HUDEP-2 (cell line): ENCODE data around the gene ANKRD62.

ENCODE experiments used
- DNase-seq, 76 experiments: peaks; one replicate each; lab custom pipeline; 2025; ENCODE audit not compliant: unreplicated experiment in 76 of 76; lab: John Stamatoyannopoulos, UW

ANKRD62 gene

GRCh38 chr18:12093520-12094257 lies at the start of gene ANKRD62:
TSS of gene ANKRD62 (plus strand) at chr18:12093843. CDS start at chr18:12094018, 175 bp downstream.
- no peak for DNase-seq

DNA sequence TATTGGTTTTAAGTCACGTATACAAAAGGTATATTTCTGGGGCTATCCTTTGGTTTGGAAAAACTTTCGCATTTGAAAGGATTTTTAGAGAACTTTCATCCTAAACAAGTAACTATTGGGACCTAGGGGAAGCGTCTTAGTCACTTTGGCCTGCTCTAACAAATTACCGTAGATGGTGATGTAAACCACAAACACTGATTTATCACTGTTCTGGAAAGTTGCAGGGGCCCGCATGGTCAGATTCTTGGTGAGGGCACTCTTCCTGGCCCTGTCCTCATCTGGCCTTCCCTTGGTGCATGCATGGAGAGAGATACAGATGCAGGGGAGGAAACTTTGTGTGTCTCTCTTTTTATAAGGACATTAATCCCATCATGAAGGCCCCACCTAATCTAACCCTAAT lies 49.1 kb upstream of the ANKRD62 start:
- no peak for DNase-seq

GRCh38 chr18:12046046-12046750 lies 47.4 kb upstream of the ANKRD62 start:
- DNase-seq, result no peak

- DNase-seq, result no peak
Observed at GRCh38 chr18:12046751-12047335, 46.8 kb upstream of the ANKRD62 start.

GRCh38 chr18:12048010-12048826 lies 45.4 kb upstream of the ANKRD62 start:
- DNase-seq, result no peak

- DNase-seq, result no peak
Observed at GRCh38 chr18:12048827-12049175, 44.8 kb upstream of the ANKRD62 start.

DNA sequence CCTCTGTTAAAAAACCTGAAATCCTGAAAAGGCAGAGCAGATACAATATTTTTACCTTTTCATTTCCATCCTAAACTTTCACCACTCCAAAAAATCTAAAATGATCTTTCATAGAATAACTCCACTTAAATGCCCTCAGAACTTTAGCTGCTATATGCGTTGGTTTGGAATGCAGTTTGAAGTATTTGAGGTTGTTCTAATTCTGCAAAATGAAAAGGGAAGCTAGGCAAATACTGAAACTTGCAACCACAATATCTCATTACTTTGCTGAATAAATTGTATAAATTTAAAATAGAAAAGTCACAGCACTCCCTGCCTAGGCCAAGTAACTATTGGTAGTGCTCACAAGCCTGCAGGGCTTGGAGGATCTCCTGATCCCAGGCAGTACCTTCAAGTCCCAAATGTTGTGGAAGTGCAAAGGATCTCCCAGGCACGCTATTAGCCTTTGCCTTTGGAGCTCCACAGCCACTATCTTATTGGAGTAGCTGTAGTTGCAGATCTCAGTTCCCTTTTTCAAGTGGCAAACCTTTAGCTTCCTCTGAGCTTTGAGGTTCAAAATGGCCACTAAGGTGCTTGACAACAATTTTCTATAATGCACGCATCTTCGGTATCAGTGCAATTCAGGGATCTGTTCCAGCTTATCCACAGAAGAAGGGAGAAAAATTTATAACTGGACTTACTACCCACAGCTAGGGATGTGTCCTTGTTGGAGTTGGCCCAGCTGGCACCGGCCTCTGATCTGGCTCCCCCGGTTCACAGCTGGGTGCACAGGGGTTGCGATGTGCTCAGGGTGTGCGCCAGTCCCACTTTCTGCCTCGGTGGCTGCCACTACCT lies 43.4 kb upstream of the ANKRD62 start:
- DNase-seq, result no peak

GRCh38 chr18:12052866-12053265 lies 40.8 kb upstream of the ANKRD62 start:
- no peak for DNase-seq

GRCh38 chr18:12053289-12053688 lies 40.4 kb upstream of the ANKRD62 start:
- DNase-seq, result no peak

DNA sequence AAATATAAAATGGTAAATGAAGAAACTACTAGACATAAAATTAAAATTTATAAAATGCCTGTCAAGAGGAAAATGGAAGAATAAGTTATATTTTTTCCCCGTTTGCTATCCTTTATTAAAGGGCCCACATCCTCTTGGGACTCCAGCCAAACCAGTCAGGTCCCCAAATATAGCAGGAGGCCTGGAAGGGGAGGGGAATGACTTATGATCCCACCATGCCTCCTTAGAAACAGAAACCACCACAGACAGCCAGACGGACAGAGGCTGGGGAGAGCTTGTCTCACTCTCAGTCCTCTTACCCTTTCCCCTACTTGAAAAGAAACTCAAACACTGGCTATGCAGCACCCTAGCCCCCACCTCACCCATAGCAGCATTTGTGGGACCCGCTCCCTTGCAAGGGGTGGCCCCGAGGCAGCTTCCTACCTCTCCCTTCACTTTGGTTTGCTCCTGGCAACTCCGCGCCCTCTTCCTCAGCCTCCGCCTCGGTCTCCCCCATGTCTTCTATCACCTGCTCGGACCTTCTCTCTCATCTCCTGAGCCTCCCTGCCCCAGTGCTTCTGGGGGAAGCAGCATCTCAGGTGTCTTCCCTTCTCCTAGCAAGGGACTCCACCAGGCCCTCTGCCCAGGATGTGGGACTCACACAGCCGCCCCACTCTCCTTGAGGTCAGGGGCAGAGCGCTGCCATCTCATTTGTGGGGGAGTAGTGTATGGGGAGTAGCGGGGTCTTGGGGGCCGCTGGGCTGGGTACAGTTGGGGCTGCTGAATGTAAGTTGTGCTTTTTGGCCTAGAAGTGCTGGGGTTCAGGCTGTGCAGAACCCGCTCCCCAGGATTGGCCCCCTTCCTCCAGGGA lies 37.4 kb upstream of the ANKRD62 start:
- no peak for DNase-seq

DNA sequence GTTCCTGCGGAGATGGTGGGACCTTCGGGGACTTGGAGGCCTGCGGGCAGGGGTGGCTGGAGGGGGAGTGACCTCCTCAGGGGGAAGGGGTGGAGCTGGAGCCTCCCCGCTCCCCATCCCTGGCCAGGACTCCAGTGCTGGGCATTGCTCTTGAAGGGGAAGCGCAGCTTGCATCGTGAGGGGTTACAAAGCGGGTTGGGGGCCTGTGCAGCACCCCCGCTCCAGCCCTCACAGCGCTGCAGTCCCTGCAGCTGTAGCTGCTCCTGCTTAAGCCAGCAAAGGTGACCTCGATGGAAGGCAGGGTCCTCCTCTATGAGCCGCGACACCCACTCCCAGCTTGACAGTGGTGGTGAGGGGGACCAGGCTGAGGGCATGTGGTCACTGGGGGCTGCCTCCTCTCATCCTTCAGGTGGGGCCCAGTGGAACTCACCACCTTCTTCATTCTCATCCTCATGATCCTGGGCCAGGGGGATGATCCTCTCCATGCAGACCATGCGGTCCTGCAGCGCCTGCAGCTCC lies 36.7 kb upstream of the ANKRD62 start:
- no peak for DNase-seq

GRCh38 chr18:12057419-12058039 lies 36.1 kb upstream of the ANKRD62 start:
- DNase-seq, result no peak

- DNase-seq, result no peak
Observed at GRCh38 chr18:12059334-12060181, 34.1 kb upstream of the ANKRD62 start.

DNA sequence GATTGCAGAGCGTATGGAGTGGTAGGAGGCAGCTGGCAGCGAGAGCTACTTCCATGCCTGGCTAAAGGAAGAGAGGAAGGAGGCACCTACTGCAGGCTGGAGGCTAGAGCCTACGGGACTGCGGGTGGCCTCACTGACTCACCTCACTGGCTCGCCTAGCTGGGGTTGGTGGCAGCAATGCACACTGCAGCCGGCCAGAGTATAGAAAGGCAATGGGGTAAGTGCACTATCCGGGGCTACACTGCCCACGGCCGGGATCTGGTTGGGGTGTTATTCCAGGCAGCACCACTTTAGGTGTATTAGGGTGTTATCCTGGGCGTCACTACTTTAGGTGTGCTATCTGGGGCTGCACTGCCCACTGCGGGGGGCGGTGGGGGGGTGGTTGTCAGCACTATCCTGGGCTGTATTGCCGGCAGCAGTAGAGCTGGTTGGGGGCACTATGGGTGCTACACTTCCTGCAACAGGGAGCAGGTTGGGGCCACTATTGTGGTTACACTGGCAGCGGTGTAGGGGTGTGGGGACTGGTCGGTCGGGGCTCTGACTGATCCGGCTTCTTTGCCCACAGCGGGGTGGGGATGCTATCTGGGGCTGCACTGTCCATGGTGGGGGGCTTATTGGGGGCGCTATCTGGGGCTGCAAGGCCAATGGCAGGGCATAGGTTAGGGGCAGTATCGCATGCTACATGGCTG lies 33.3 kb upstream of the ANKRD62 start:
- DNase-seq, result no peak

DNA sequence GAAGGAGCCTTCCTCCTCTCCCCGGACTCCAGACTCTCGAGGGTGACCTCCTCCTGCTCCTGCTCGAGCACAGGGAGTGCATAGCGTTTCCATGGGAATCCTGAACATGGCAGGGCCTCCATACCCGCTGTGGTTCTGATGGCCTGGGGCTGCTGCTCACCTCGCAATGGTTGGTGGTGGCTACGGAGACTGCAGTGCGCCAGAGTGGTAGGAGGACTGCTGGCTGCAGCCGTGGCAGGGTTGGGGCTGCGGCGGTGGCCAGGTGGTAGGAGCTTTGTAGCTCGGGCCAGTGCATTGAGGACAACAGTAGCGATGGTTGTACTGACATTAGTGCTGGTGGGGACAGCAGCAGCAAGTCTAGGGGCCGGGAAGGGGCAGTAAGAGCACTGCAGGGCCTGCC lies 32.0 kb upstream of the ANKRD62 start:
- no peak for DNase-seq

GRCh38 chr18:12062974-12063373 lies 30.7 kb upstream of the ANKRD62 start:
- DNase-seq, result no peak

DNA sequence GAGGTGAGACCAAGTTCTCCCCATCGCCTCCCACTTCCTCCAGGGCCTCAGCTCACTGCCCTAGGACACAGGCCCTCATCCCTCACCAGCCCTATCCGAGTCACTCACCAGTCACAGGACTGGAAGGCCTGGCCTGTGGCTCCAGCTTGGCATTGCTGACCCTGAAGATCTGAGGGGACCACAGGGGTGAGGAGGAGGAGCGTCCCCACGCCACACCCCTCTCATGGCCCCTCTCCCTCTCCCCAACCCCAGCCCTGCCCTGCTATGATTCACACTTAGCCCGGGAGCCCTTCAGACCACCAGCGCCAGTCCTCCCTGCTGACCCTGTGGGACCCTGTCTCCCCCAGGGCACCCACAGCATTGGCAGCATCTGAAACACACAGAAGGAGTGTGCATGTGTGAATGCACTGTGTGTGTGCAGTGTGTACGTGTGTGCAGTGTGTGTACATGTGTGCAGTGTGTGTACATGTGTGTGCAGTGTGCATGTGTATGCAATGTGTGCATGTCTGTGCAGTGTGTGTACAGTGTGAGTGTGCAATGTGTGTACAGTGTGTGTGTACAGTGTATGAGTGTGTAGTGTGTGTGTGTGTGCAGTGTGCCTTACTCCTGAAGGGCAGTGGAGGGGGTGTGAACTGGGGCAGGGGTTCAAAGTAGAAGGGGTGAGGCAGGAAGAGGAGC lies 29.4 kb upstream of the ANKRD62 start:
- DNase-seq, result no peak
